Nephron progenitor cell (in vitro differentiated cells): ENCODE data around the gene KIF26A.

Source experiments
- DNase-seq: peaks from one replicate; pipeline ENCODE4 v3.0.0; 2021
- H3K27ac Mint-ChIP-seq: 2 replicates; pipeline ENCODE4 v1.8.0; 2021; ENCODE audit warnings: mild to moderate bottlenecking, moderate library complexity, mixed read lengths
- H3K27me3 Mint-ChIP-seq: 2 replicates; pipeline ENCODE4 v1.8.0; 2021; ENCODE audit warnings: mild to moderate bottlenecking, low read depth, mixed read lengths; ENCODE audit not compliant: poor library complexity
- H3K36me3 Mint-ChIP-seq: 2 replicates; pipeline ENCODE4 v1.8.0; 2021; ENCODE audit warnings: low read depth, mixed read lengths
- H3K4me1 Mint-ChIP-seq: 2 replicates; pipeline ENCODE4 v1.8.0; 2021; ENCODE audit warnings: mixed read lengths
- H3K4me3 Mint-ChIP-seq: 2 replicates; pipeline ENCODE4 v1.8.0; 2021; ENCODE audit warnings: mild to moderate bottlenecking, moderate library complexity, mixed read lengths
- H3K9me3 Mint-ChIP-seq: 2 replicates; pipeline ENCODE4 v1.8.0; 2021; ENCODE audit warnings: mild to moderate bottlenecking, moderate library complexity, mixed read lengths
- TF ChIP-seq, protein P1 (sequence below): fragments of 200-600 bp; sonication (generic); IDR thresholded peaks from 2 replicates; pipeline ENCODE4 v1.5.0; 2021; ENCODE audit warnings: antibody characterized with exemption

KIF26A gene

GRCh38 chr14:104220215-104221070 is 82.1 kb downstream of the KIF26A start:
- H3K4me1 Mint-ChIP-seq, result peaks cover 52% of the 10 kb centered on the region
- H3K27ac Mint-ChIP-seq, result no peak overlapping the region

DNA sequence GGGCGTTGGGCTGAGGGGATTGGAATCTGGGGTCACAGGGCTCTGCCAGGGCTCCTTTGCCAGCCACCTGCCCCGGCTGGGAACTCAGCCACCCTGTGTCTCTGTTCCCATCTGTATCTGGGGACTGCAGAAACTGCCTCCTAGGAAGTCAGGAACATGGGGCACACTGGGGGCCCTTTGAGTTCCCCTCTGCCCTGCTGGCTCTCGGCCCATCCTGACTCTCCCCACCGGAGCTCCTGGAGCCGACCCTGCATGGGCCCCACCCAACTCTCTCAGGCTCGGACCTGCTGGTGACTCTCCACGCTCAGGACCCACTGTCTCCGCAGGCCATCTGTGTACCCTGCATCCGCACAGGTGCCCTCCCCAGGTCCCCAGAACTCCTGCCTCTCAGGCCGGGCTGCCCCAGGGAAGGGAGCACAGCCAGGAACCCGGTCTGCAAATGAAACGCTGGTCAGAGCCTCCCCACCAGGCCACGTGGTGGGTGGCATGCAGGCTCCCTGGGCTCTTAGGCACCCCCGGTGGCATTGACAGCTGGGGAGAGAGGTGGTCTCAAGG is 82.8 kb downstream of the KIF26A start:
- H3K27me3 Mint-ChIP-seq, result peaks cover 69% of the 10 kb centered on the region
- DNase-seq, result no peak
- H3K4me3 Mint-ChIP-seq, result no peak overlapping the region
- H3K36me3 Mint-ChIP-seq, result no peaks in the 10 kb centered on the region
- H3K9me3 Mint-ChIP-seq, result no peaks in the 10 kb centered on the region
- no peak overlapping the region for H3K27ac Mint-ChIP-seq
- peaks cover 49% of the 10 kb centered on the region for H3K4me1 Mint-ChIP-seq
- TF ChIP-seq, protein P1, sequence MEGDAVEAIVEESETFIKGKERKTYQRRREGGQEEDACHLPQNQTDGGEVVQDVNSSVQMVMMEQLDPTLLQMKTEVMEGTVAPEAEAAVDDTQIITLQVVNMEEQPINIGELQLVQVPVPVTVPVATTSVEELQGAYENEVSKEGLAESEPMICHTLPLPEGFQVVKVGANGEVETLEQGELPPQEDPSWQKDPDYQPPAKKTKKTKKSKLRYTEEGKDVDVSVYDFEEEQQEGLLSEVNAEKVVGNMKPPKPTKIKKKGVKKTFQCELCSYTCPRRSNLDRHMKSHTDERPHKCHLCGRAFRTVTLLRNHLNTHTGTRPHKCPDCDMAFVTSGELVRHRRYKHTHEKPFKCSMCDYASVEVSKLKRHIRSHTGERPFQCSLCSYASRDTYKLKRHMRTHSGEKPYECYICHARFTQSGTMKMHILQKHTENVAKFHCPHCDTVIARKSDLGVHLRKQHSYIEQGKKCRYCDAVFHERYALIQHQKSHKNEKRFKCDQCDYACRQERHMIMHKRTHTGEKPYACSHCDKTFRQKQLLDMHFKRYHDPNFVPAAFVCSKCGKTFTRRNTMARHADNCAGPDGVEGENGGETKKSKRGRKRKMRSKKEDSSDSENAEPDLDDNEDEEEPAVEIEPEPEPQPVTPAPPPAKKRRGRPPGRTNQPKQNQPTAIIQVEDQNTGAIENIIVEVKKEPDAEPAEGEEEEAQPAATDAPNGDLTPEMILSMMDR, result no peak

More at GRCh38 chr14:104220215-104221070, 82.1 kb downstream of the KIF26A start:
- DNase-seq, result no peak
- Mint-ChIP-seq H3K36me3 (no peaks in the 10 kb centered on the region), H3K4me3 (no peak overlapping the region), H3K9me3 (no peaks in the 10 kb centered on the region), H3K27me3 (peaks cover 65% of the 10 kb centered on the region)
- TF ChIP-seq, protein P1, result no peak

DNA sequence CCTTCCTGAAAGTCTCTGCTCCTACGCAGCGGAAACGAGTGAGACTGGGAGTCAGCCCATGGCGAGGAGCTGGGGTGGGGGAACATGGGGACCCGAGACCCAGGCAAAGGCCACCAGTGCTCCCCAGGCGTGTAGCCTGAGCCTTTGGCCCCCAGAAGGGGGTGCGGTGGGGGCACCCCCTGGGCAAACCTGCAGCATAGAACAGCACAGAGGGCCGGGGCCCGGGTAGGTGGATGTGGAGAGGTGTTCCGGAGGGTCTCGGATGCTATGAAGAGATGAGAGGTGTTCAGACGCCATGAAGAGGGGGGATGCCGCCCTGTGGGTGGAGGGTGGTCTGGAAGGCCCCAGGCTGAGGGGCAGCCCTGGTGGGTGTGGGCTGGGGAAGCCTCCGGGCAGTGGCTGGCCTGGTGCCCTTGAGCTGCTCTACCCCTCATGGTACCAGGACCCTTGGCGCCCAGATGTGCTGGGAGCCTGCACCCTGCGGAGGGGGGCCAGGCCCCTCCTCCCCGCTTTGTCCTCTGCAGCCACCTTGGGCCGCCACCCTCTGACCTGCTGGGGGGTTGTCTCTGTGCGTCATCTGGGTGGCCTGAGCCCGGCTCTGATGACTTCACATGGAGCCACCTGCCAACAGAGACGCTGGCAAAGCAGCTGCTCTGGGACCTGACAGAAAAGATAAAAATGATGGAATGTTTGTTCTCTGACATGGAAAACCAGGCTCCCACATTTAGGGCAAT is 83.4 kb downstream of the KIF26A start:
- H3K4me1 Mint-ChIP-seq, result peaks cover 49% of the 10 kb centered on the region
- no peak for DNase-seq
- no peaks in the 10 kb centered on the region for H3K36me3 Mint-ChIP-seq

GRCh38 chr14:104222396-104223036 is 84.1 kb downstream of the KIF26A start:
- Mint-ChIP-seq H3K4me3 (no peak overlapping the region), H3K27ac (no peak overlapping the region), H3K9me3 (peaks cover 6% of the 10 kb centered on the region), H3K27me3 (peaks cover 63% of the 10 kb centered on the region), H3K36me3 (no peaks in the 10 kb centered on the region), H3K4me1 (peaks cover 49% of the 10 kb centered on the region)
- TF ChIP-seq, protein P1, result no peak
- no peak for DNase-seq

More for the DNA sequence above, 83.4 kb downstream of the KIF26A start:
- Mint-ChIP-seq H3K27me3 (peaks cover 64% of the 10 kb centered on the region), H3K4me3 (no peak overlapping the region), H3K27ac (no peak overlapping the region), H3K9me3 (no peaks in the 10 kb centered on the region)
- TF ChIP-seq, protein P1, result no peak

GRCh38 chr14:104223101-104224041 is 85.0 kb downstream of the KIF26A start:
- Mint-ChIP-seq H3K9me3 (peaks cover 13% of the 10 kb centered on the region), H3K4me1 (peaks cover 54% of the 10 kb centered on the region), H3K4me3 (peak overlapping the region; percentile 70), H3K36me3 (no peaks in the 10 kb centered on the region), H3K27ac (no peak overlapping the region), H3K27me3 (peaks cover 63% of the 10 kb centered on the region)
- TF ChIP-seq, protein P1, result no peak
- peak; percentile 44 for DNase-seq
